NB4 (cell line): Measurements from ENCODE around the gene IFT81.

Source experiments
- MYC ChIP-seq: IDR thresholded peaks from 2 replicates; pipeline ENCODE4 v1.6.1; 2011; ENCODE audit warnings: low read depth, low read length
- POLR2A ChIP-seq: IDR thresholded peaks from 2 replicates; pipeline ENCODE4 v1.6.1; 2011; ENCODE audit warnings: mild to moderate bottlenecking; ENCODE audit not compliant: insufficient read length; ENCODE audit errors: extremely low read depth
- TF ChIP-seq, protein P1 (sequence below): IDR thresholded peaks from one replicate; pipeline ENCODE4 v1.5.1; 2012; ENCODE audit warnings: low read depth, low read length
- TF ChIP-seq, protein P2 (sequence below): IDR thresholded peaks from 2 replicates; pipeline ENCODE4 v1.6.1; 2011; ENCODE audit warnings: low read depth, low read length

DNA sequence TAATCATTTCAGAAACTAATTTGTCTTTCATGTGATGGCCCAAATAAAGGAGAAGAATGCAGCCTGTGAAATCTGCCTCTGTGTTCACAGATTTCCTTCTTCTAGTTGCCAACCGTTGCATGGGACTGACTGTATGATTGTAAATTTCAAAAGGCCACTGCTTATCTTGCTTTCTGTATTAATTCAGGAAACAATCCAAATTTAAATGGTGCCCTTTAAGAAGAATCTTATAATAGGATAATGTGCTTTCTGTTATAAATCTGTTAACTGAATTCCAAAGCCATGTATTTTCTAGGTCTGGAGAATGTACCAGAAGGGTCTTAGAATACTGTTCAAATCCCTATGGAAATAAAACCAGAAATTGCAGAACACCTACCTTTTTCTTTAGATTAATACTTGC is 98.3 kb downstream of the IFT81 start:
- TF ChIP-seq, protein P1, sequence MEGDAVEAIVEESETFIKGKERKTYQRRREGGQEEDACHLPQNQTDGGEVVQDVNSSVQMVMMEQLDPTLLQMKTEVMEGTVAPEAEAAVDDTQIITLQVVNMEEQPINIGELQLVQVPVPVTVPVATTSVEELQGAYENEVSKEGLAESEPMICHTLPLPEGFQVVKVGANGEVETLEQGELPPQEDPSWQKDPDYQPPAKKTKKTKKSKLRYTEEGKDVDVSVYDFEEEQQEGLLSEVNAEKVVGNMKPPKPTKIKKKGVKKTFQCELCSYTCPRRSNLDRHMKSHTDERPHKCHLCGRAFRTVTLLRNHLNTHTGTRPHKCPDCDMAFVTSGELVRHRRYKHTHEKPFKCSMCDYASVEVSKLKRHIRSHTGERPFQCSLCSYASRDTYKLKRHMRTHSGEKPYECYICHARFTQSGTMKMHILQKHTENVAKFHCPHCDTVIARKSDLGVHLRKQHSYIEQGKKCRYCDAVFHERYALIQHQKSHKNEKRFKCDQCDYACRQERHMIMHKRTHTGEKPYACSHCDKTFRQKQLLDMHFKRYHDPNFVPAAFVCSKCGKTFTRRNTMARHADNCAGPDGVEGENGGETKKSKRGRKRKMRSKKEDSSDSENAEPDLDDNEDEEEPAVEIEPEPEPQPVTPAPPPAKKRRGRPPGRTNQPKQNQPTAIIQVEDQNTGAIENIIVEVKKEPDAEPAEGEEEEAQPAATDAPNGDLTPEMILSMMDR = no peak
- TF ChIP-seq, protein P2, sequence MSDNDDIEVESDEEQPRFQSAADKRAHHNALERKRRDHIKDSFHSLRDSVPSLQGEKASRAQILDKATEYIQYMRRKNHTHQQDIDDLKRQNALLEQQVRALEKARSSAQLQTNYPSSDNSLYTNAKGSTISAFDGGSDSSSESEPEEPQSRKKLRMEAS = no peak
- TF ChIP-seq MYC (no peak), POLR2A (no peak)
